Umbilical cord (tissue), 2 donors: ENCODE data around the gene SPDYE4. TPM values are rescaled to one million over a fixed set of nuclear protein-coding genes. Genes with fewer than 3 reads are reported as not detected.
A peak's percentile ranks its signal among the peaks of the same experiment; 100 is the strongest.

ENCODE experiments used
- DNase-seq: peaks from one replicate; pipeline ENCODE4 v3.0.0-alpha.2; 2015; ENCODE audit warnings: low spot score
- total RNA-seq: library from RNA; depleted of rRNA; stranded (reverse); fragments of >200 nt; gene quantifications from one replicate; pipeline ENCODE4 v1.2.3, GENCODE V29; 2014; ENCODE audit warnings: low replicate concordance; ENCODE audit not compliant: insufficient read depth

SPDYE4 gene
- total RNA-seq, 1 donor from 2014 or later, result not detected

DNA sequence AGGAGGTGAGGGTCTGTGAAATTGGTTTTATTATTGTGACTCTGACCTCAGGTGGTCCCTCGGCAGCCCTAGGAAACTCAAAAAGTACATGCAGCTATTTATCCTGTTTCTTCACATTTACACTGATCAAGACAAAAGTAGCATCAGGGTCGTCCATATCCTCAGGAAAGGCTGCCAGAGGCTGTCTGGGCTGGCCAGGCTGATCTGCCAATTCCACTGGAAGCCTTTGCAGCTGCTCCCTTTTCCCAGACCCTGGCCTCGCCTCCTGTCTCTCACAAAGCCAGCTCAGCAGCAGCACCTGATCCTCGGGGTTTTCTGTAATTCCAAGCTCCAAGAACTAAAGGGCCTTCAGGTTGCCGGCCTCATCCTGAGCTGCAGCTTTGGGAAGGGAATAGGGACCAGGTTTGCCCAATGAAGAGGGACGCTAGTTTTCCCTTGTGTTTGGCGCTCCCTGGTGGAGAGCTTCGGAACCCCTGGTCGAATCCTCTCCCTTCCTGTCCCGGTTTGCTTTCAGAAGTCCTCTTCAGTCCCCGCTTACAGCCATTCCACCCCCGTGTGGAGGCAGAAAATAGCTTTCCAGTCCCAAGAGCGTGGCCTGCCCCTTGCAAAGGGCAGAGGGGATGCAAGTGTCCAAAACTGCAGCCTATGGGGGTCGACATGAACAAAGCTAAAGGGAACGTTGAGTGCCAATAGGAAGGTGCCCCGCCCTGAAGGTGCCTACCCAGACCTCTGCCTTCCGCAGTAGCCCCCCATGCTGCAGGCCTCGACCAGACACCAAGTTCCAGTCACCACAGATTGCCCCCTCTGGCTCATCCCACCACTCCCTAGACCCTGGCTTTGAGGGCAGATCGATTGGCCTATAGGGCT lies 27.4 kb upstream of the SPDYE4 start:
- DNase-seq, result peak; percentile 73

DNA sequence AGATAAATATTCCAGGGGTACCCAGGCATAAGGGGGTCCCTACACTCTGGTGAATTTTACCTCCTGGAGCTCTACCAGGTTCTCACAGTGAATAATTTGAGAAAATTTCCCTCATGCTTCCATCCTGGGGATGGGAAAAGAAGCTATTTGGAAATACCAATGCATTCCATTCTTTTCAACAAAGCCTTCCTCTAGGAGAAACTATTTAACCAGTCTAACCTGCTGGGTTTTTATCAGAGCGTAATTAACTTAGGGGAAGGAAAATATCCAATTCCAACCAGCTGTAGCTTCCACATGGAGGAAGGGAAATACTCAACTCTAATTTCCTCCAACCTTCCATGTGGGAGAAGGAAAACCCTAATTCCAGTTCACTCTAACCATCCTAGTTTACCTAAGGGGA lies 23.8 kb upstream of the SPDYE4 start:
- DNase-seq, result no peak

DNA sequence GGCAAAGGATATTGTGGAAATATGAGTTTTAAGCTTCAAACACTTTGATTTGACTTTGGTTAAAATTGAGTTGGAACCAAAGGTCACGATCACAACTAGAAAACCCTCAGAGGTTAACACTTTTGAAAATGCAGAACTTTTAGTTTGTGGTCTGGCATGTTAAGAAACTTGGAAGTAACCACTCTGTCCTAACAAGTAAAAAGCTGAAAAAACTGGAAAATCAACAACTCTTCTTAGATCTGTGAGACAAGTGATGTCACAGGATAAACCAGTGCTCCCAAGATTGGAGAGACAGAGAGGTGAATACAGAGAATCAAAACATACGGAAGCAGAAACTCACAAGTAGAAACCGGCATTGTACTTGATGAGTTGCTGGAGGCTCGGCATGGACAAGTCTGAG lies 23.4 kb upstream of the SPDYE4 start:
- DNase-seq, result peak; percentile 68

DNA sequence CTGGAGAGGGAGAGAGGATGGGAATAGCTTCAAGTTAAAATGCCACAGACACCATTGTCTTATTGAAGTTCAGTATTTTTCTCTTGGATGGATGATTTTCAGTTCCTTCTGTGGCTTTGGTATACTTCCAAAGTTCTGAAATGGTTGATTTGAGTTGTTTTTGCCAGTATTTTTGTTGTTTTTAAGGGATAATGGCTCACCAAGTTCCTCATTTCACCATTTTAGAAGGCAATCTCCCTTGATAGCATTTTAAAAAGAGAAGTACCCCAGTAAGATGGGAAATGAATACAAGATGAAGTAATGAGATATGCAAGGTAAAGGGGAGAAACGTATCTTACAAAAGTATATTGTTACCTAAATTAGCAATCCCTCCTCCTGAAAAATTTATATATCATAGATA lies 18.5 kb upstream of the SPDYE4 start:
- no peak for DNase-seq

DNA sequence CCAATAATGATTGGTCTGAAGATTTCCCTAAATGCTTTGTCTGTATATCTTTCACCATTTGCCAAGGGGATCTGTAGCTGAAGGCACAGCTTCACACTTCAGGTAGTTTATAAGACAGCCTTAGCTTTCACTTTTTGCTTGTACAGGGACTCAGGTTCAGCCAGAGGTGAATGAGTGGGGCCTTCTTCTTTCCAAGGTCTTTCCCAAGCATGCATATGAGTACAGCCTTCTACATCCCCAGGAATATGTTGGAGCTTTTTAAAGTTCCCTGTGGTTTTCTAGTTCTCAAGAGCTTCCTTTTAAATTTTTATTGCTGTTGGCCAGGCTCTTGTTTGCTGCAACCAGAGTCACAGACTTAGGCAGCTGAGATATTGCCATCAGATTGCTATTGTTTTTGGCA lies 17.9 kb upstream of the SPDYE4 start:
- no peak for DNase-seq

DNA sequence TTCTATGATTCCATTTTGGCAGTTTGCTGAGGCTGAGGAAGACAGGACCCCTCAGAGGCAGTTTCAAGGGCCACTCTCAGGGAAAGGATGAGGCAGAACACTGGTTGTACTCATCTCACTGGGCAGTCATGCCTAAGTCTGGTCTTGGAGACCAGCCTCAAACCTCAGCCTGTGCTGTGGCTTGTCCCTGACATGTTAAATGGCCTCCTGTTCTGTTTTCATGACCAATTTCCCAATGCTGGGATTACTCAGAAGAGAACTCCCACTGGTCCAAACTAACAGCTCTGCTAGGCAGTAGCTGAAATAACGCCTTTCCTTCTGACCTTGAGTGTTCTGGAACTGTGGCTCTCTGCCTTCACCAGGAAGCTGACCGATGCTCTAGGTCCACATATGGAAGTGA lies 8.4 kb upstream of the SPDYE4 start:
- no peak for DNase-seq

DNA sequence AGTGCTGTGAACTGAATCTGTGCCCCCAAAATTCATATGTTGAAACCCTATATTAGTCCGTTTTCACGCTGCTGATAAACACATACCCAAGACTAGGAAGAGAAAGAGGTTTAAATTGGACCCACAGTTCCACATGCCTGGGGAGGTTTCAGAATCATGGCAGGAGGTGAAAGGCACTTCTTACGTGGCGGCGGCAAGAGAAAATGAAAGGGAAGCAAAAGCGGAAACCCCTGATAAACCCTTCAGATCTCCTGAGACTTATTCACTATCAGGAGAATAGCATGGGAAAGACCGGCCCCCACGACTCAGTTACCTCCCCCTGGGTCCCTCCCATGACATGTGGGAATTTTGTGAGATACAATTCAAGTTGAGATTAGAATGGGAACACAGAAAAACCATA lies 3.7 kb upstream of the SPDYE4 start:
- no peak for DNase-seq

DNA sequence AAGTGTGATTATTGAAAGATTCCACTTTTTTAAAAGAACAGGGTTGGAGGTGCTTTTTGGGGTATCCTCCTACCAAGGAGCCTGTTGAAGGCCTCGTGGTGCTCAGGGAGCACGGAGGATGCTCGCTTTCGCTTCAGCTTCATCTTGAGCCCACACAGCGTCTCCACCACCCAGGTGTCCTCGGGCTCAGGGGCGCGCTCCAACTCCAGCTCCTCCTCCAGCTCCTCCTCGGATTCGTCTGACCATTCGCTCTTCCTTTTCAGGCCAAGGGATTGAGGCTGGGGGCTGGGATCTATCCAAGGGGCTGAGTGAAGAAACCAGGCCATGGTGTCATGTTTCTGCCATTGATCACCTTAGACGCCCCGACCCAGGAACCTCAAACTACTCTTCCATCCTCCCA lies 1.2 kb downstream of the SPDYE4 start:
- no peak for DNase-seq

DNA sequence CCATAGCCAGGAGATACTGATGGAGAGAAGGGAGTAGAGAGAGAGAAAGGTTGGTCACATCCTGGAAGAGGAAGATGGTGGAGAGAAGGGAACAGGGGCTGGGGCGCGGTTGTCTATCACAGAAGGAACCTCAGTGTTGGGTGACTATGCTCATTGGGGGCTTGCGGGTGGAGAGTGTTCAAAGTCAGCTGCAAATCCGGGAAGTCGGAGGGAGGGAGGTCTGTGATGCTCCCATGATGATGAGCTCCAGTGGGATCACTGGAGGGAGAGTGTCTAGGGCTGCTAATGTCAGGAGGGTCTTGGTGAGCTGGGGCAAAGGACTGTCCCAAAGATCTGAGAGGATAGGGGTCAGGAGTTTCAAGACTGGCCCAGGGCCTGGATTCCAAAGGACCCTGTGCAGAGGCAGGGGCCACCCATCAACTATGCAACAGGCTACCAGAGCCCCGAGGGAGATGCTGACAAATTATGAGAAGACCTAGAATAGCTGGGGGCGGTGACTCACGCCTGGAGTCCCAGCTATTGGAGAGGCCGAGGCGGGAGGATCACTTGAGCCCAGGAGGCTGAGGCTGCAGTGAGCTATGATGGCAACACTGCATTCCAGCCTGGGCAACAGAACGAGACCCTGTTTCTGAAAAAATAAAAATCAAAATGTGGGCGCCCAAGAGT lies 2.6 kb downstream of the SPDYE4 start:
- DNase-seq, result no peak

DNA sequence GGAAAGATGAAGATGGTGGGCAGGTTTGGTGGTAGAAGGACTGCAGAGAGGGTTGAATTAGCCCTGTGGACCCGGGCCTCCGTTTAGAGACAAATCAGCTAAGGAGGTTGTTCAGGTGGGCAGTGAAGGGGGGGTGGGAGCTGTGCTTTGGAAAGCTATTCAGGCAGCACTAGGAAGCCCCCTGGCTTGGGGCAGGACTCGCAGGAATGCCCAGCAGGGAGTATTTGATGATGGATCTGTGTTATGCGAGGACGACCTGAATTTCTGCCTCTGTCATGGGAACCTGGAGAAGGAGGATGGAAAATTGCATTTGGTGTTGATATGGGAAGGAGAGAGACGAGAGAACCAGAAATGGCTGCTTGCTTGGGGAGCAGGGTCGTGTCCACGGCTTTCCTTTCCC lies 3.5 kb downstream of the SPDYE4 start:
- no peak for DNase-seq

DNA sequence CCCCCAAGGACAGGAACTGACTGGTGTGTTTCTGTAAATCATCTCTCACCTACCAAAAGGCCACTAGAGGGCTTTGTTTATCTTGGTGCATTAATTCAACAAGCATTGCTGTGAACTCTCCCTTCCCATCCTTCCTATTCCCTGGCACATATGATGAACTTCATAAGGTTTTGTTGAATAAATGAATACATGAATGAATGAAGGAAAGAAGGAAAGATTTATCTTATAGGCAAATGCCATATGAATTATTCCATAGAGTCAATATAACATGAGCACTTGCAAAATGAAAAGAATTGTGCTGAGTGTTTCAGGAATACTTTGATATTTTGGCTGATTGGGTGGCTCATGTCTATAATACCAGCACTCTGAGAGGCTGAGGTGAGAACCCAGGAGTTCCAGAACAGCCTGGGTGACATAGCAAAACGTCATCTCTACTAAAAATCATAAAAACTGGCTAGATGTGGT lies 4.3 kb downstream of the SPDYE4 start:
- DNase-seq, result no peak

DNA sequence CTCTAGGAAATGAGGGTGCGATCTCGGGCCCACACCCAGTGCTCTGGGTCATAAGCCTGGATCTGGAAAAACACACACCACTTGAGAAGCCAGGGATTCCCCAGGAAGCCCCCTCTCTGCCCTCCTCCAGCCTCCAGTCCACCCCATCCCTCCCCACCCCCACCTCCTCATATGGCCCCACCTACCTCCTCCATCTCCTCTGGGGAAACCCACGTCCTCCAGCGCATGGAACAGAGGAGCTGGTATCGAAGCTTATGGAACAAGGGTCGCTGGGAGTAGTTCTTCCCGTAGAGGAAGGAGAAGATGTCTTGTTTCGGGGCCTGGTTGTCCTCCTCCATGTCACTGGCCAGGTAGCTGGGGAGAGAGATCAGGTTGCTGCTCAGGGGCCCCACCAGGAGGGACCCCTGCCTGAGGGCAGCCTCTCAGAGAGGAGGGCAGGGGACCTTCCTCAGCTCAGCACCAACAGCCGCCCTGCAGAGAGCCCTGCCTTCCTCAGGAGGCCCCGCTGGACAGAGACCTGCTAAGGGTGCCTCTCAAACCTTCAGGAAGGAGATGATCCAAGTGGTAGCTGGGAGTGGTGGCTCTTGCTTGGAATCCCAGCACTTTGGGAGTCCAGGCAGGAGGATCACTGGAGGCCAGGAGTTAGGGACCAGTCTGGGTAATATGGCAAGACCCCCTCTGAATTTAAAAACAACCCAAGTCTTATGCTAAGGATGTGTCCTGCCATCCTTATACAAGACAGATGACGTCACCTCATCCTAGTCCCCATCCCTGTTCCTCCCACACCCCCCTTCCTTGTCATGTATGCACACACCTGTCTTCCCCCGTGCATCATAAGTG lies 5.0 kb downstream of the SPDYE4 start:
- DNase-seq, result no peak

DNA sequence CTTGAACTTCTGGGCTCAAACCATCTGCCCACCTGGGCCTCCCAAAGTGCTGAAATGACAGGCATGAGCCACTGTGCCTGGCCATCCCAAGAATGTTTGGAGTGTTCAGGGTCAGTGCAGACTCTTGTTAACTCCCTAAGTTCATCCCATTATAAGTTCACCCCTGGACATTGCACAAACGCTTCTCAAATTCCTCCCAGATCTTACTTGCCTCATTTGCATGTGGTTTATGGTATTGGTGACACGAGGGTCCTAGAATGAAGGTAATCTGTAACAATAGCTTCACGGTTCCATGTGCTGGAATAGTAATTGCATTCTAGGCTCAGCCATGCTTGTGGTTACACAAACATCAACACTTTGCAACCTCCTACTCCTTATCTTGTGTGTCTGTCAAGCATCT lies 8.7 kb downstream of the SPDYE4 start:
- no peak for DNase-seq

DNA sequence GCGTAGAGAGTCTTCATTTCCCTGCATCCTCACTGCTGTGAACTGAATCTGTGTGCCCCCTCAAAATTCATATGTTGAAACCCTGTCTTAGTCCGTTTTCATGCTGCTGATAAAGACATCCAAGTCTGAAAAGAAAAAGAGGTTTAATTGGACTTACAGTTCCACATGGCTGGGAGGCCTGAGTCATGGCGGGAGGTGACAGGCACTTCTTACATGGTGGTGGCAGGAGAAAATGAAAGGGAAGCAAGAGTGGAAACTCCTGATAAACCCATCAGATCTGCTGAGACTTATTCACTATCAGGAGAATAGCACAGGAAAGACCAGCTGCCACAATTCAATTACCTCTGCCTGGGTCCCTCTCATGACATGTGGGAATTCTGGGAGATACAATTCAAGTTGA lies 10.6 kb downstream of the SPDYE4 start:
- DNase-seq, result no peak

DNA sequence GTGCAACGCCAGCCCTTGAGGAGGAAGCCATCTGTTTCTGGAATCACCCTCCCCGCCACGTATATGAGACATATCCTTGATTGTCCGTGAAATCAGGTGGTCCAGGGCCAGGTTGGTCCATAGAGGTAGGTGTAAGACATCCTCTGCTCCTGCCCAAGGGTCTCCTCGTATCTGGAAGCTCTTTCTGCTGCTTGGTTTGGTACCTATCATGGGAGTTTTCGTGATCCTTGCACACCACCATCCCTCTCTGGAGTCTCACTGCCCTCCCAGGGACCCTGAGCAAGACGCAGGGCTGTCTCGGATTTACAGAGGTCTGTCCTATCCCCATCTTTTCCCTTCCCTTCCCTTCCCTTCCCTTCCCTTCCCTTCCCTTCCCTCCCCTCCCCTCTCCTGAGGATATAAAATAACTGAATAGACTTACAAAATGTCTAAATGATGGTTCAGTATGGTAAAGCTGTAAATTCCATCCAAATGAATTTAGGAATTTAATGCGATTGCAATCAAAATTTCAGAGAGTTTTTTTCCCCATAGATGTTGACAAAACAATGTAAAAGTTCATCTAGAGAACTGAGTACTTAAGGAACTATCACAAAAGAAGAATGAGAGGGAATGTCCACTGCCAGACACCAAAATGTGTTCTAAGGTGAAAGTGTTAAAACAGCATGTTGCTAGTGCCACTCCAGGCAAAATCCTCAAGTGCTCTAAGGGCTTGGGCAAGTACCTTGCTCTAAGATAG lies 11.7 kb downstream of the SPDYE4 start:
- DNase-seq, result no peak

DNA sequence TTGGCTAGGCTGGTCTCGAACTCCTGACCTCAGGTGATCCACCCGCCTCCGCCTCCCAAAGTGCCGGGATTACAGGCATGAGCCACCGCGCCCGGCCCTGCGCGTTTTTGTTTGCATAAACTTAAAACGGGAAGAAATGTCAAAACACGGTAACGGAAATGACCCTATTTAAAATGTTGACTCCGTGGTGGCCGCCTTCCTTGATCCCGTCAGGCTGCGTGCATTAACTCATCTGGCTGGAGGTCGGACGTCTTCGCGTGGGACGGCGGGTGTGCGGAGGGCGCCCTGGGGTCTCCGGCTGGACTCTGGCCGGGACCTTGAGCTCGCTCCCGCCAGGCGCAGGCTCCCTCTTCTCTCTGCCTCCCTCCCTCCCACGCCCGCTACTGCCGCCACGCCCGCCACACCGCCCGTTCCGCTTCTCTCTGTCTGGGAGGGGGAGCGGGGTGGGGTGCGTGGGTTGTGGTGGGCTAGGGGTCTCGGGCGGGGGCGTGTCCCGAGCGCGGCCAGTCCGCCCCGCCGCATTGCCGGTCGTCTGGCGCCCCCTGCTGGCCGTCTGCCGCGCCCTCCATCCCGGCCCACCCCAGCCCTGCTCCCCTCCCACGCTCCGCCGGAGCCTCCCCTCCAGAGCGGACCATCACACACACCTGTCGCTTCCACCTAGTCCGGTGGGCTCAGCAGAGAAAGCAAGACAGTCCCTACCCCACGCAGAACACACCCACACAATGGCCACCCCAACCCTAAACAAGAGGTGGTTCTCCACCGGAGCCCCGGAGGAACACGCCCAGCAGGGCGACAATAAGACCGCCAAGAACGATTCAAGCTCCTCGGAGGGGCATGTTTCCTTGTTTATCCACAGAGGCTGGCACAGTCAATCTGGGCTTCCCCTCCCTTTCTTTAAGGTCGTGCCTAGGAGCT lies 12.5 kb downstream of the SPDYE4 start:
- peak; percentile 70 for DNase-seq

DNA sequence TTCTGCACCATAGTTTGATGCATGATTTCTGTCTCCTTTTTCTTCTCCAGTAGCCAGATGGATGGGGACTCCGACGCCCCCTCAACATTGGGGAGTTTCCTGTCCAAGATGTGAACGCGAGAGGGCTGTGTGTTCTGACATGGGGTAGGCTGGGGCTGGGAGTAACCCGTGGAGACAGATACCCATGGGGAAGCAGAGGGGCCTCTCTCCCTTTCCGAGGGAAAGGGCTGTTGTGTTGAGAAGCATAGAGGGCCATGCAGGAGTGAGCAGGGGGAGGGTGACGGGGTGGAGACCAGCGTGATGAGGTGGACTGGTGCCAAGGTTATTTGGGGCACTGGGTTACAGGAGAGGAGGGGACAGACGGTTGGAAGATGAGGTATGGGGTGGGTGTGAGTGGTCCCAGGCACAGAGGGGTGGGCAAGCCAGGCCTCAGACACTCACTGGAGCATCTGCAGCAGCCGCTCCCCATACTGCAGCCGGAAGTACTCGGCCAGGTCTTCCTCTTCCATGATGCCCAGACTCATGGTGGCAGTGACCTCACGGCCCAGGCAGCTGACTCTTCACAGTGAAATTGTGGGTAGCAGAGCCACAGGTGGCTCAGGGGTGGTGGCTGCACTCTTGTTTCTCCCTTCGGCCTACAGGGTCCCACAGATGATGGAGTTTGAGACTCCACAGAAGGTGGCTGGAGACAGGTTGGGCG lies 14.1 kb downstream of the SPDYE4 start:
- DNase-seq, result no peak

DNA sequence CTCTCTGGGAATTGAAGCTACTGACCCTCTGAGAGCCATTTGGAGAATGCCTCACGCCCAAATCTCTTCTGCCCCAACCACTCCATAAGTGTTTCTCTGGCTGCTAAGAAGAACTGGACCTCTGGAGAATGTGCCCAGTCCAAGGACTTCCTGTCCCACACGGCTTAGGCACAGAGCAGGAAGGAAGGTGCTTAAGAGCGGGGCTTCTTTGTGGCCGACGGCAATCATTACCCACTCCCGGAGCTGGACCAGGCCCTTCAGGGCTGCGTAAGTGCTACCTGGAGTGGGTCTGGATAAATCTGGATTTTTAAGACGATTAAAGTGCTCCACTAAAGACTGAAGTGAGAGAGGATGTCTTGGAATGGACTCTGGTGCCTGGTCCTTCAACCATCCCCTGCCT lies 15.5 kb downstream of the SPDYE4 start:
- DNase-seq, result no peak

DNA sequence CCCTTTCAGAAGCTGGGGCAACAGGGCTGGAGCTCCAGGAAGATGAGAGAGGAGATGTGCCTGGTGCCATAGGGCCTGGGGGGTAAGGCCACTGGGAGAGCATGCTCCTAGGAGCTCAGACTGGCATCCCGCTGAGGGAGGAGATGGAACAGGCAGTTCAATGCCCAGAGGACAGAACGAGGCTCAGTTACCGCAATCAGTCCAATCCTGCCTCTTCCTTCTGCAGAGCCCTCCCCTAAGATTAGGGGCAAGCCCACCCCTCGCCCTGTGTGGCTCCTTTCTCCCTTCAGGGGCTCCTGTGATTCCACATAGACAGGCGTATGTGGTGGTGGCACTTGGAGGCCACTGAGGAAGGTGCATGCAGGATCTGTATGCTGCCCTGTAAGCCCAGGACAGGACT lies 16.1 kb downstream of the SPDYE4 start:
- no peak for DNase-seq

DNA sequence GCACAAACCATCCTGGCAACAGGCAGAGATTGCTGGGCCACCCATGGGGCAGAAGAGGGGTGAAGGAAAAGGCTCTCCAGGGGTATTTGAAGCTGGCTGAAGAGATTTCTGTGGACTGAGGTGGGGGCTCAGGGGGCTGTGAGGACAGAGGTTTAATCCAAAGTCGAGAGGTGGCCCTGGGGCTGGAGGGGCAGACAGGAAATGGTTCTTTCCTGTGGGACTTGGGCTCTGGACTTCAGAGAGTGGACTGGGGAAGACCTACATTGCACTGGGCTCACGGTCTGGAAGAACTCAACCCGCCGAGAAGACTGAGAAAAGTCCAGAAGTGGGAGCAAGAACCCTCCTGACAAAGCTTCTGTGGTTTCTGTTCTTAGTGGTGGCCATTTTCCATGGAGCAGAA lies 16.6 kb downstream of the SPDYE4 start:
- DNase-seq, result no peak
